Measurements from ENCODE around the gene CNIH3.

DNA sequence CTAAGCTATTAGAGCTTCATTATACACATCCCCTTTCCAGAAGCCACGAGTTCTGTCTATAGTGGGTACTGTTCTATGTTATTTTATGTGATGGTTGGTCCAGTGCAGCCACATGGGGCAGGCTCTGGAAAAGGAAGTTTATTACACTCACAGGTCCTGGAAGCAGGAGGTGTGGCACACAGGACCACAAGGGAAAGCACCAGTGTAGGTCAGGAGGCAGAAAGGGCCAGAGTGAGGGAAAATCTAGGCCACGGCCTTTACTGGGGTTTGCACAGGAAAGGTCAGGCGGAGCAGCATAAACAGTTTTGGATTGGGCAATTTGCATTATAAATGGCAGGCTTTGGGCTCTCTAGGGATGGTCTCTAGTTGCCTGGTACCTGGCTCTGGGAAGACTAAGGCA is 21.8 kb upstream of the CNIH3 start:
- TF ChIP-seq, protein P1, sequence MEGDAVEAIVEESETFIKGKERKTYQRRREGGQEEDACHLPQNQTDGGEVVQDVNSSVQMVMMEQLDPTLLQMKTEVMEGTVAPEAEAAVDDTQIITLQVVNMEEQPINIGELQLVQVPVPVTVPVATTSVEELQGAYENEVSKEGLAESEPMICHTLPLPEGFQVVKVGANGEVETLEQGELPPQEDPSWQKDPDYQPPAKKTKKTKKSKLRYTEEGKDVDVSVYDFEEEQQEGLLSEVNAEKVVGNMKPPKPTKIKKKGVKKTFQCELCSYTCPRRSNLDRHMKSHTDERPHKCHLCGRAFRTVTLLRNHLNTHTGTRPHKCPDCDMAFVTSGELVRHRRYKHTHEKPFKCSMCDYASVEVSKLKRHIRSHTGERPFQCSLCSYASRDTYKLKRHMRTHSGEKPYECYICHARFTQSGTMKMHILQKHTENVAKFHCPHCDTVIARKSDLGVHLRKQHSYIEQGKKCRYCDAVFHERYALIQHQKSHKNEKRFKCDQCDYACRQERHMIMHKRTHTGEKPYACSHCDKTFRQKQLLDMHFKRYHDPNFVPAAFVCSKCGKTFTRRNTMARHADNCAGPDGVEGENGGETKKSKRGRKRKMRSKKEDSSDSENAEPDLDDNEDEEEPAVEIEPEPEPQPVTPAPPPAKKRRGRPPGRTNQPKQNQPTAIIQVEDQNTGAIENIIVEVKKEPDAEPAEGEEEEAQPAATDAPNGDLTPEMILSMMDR (IDR thresholded peaks at IDR 0.05), result no peak
- no peak for TF ChIP-seq POLR2A (IDR thresholded peaks at IDR 0.05)
